ACC112 (cell line): ENCODE results near the gene PRDM10.
"Not testable (repeated sequence)": the region's sequence is repeated elsewhere in the genome, so short reads cannot be mapped to it uniquely, and the experiment has no call there.

Experiments
- H2AFZ ChIP-seq: fragments of 200-600 bp; sonication (generic); one replicate; pipeline ENCODE4 v1.6.0; 2017; ENCODE audit warnings: antibody characterized with exemption, low read length; ENCODE audit not compliant: unreplicated experiment
- H3K27ac ChIP-seq: fragments of 200-600 bp; sonication (generic); 2 replicates; pipeline ENCODE4 v1.5.1; 2014; ENCODE audit warnings: low read depth, mild to moderate bottlenecking, antibody characterized with exemption, low read length, moderate library complexity
- H3K27me3 ChIP-seq: fragments of 200-600 bp; sonication (generic); 2 replicates; pipeline ENCODE4 v1.6.1; 2014; ENCODE audit warnings: mild to moderate bottlenecking, antibody characterized with exemption, low read length, moderate library complexity, mixed read lengths; ENCODE audit not compliant: insufficient read depth
- H3K36me3 ChIP-seq: fragments of 200-600 bp; sonication (generic); 2 replicates; pipeline ENCODE4 v1.6.1; 2016; ENCODE audit warnings: mild to moderate bottlenecking, antibody characterized with exemption, low read length, moderate library complexity, mixed read lengths; ENCODE audit not compliant: insufficient read depth
- H3K4me1 ChIP-seq: fragments of 200-600 bp; sonication (generic); one replicate; pipeline ENCODE4 v1.6.1; 2016; ENCODE audit warnings: low read length, mixed read lengths; ENCODE audit not compliant: insufficient read depth, unreplicated experiment, control insufficient read depth
- H3K4me3 ChIP-seq: fragments of 200-600 bp; sonication (generic); 2 replicates; pipeline ENCODE4 v1.5.1; 2014; ENCODE audit warnings: mild to moderate bottlenecking, low read depth, low read length
- H3K79me2 ChIP-seq: fragments of 200-600 bp; sonication (generic); one replicate; pipeline ENCODE4 v1.6.0; 2016; ENCODE audit warnings: low read length; ENCODE audit not compliant: control insufficient read depth, unreplicated experiment, insufficient read depth

The PRDM10 gene

GRCh38 chr11:130037058-130037457 is 34.4 kb upstream of the PRDM10 start:
- no peak overlapping the region for H3K27ac ChIP-seq
- no peak overlapping the region for H2AFZ ChIP-seq
- H3K4me3 ChIP-seq: no peak overlapping the region
- H3K4me1 ChIP-seq: peaks cover 11% of the 10 kb centered on the region
- H3K79me2 ChIP-seq: no peaks in the 10 kb centered on the region
- H3K27me3 ChIP-seq: no peaks in the 10 kb centered on the region
- H3K36me3 ChIP-seq: no peaks in the 10 kb centered on the region

GRCh38 chr11:130034236-130034635 is 31.6 kb upstream of the PRDM10 start:
- Histone ChIP-seq H3K79me2 (no peaks in the 10 kb centered on the region), H3K36me3 (no peaks in the 10 kb centered on the region), H3K27ac (no peak overlapping the region), H3K27me3 (no peaks in the 10 kb centered on the region), H3K4me1 (peaks cover 7% of the 10 kb centered on the region), H3K4me3 (no peak overlapping the region), H2AFZ (no peak overlapping the region)

DNA sequence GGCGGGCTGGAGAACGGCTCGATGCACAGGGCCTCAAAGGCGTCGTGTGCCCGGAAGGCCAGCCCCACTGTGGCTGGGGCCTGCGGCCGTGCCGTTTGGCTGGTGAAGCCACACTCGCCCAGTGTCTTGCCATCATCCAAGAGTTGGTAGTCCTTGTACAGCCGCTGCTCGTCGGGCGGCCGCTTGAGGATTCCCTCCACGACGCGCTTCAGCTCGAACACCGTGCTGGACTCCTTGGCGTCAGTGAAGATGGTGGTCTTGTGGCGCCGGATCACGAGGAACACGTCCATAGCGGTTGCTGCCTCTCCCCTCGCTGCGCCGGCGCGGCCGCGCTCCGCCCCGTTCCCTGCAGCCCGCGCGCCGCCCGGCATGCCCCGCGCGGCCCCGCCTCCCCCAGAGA is 30.3 kb upstream of the PRDM10 start:
- Histone ChIP-seq H3K79me2 (no peaks in the 10 kb centered on the region), H3K36me3 (no peaks in the 10 kb centered on the region), H2AFZ (no peak overlapping the region), H3K27ac (no peak overlapping the region), H3K27me3 (no peaks in the 10 kb centered on the region), H3K4me3 (no peak overlapping the region), H3K4me1 (peaks cover 6% of the 10 kb centered on the region)

- Histone ChIP-seq H3K4me3 (no peak overlapping the region), H3K4me1 (peaks cover 5% of the 10 kb centered on the region), H3K79me2 (no peaks in the 10 kb centered on the region), H3K27me3 (no peaks in the 10 kb centered on the region), H2AFZ (no peak overlapping the region), H3K36me3 (no peaks in the 10 kb centered on the region), H3K27ac (no peak overlapping the region)
Observed at GRCh38 chr11:130031945-130032344, 29.3 kb upstream of the PRDM10 start.

DNA sequence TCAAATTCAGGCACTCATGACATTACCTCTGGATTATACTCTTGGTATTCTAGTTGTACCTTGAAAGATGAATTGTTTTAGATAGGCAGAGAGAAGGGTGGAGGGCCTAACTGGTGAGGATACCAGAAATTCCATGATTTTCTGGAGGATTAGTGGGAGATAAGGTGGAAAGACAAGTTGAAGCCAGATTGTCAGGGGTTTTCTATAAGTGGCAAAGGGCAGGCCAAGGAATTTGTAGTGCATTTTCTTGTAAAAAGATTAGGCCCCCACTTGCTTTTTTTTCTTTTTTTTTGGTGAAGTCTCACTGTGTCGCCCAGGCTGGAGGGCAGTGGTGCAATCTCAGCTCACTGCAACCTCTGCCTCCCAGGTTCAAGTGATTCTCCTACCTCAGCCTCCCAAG is 28.4 kb upstream of the PRDM10 start:
- H3K4me3 ChIP-seq: no peak overlapping the region
- H3K79me2 ChIP-seq: no peaks in the 10 kb centered on the region
- no peaks in the 10 kb centered on the region for H3K27me3 ChIP-seq
- no peaks in the 10 kb centered on the region for H3K36me3 ChIP-seq
- H2AFZ ChIP-seq: no peak overlapping the region
- H3K27ac ChIP-seq: no peak overlapping the region
- H3K4me1 ChIP-seq: peaks cover 5% of the 10 kb centered on the region

- no peaks in the 10 kb centered on the region for H3K27me3 ChIP-seq
- H2AFZ ChIP-seq: no peak overlapping the region
- H3K79me2 ChIP-seq: no peaks in the 10 kb centered on the region
- no peak overlapping the region for H3K4me3 ChIP-seq
- peaks cover 9% of the 10 kb centered on the region for H3K4me1 ChIP-seq
- H3K36me3 ChIP-seq: no peaks in the 10 kb centered on the region
- H3K27ac ChIP-seq: no peak overlapping the region
Observed at GRCh38 chr11:130029137-130029536, 26.5 kb upstream of the PRDM10 start.

DNA sequence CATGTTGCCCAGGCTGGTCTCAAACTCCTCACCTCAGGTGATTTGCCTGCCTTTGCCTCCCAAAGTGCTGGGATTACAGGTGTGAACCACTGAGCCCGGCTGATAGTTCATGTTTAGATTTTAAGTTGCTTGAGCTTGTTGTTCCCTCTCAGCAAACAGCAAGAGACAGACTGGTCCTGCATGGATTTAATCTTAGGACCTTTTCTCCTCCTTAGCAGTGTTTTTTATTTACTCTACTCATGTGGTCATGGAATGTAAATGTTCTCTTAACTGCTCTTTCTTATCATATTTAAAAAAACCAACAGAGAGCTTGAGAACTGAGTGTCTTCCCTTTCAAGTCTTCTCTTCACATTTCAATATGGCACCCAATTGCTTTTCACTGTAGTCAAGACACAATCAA is 22.7 kb upstream of the PRDM10 start:
- peaks cover 24% of the 10 kb centered on the region for H3K4me1 ChIP-seq
- no peak overlapping the region for H3K27ac ChIP-seq
- H3K36me3 ChIP-seq: no peaks in the 10 kb centered on the region
- no peak overlapping the region for H3K4me3 ChIP-seq
- H3K79me2 ChIP-seq: no peaks in the 10 kb centered on the region
- no peaks in the 10 kb centered on the region for H3K27me3 ChIP-seq
- H2AFZ ChIP-seq: no peak overlapping the region

DNA sequence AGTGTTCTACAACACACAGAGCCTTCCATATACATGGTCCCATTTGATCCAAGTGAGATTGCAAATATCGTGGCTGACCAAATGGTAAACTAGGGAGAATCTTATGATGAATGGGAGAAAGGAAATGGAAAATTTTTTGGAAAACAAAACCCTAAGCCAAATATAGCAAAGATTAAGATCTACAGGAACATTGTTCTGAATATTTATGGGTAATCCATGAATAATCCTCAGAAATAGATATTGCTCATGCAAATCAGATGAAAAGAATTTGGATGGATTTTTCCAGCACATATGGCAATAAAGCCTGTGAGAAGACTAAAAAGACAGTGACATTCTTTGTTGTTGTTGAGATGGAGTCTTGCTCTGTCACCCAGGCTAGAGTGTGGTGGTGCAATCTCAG is 21.7 kb upstream of the PRDM10 start:
- H3K27ac ChIP-seq: no peak overlapping the region
- no peaks in the 10 kb centered on the region for H3K36me3 ChIP-seq
- peaks cover 24% of the 10 kb centered on the region for H3K4me1 ChIP-seq

GRCh38 chr11:130023204-130023603 is 20.6 kb upstream of the PRDM10 start:
- peak overlapping the region; percentile 61 for H3K27ac ChIP-seq

More for the DNA sequence above, 21.7 kb upstream of the PRDM10 start:
- Histone ChIP-seq H3K79me2 (no peaks in the 10 kb centered on the region), H2AFZ (peak overlapping the region; percentile 23), H3K4me3 (peak overlapping the region; percentile 17; the same call in 1 of the 2 replicates), H3K27me3 (no peaks in the 10 kb centered on the region)

DNA sequence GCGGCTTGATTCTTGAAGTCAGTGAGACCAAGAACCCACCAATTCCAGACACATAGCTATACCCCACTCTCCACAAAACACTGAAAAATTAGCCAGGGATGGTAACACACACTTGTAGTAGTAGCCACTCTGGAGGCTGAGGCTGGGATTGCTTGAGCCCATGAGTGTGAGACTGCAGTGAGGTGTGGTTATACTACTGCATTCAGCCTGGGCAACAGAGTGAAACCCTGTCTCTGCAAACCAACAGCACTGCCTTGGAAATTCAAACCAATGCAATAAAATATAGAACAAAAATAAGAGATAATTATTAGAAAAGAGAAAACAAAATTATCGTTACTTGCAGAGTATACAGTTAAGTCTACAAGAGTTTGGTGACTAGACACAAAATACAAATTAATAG is 20.2 kb upstream of the PRDM10 start:
- H3K27ac ChIP-seq: no peak overlapping the region
- H3K36me3 ChIP-seq: no peaks in the 10 kb centered on the region
- H3K4me3 ChIP-seq: no peak overlapping the region
- H3K27me3 ChIP-seq: no peaks in the 10 kb centered on the region
- H2AFZ ChIP-seq: no peak overlapping the region
- H3K79me2 ChIP-seq: no peaks in the 10 kb centered on the region
- peaks cover 20% of the 10 kb centered on the region for H3K4me1 ChIP-seq

More at GRCh38 chr11:130023204-130023603, 20.6 kb upstream of the PRDM10 start:
- H3K36me3 ChIP-seq: no peaks in the 10 kb centered on the region
- H3K4me1 ChIP-seq: peaks cover 20% of the 10 kb centered on the region
- H3K79me2 ChIP-seq: no peaks in the 10 kb centered on the region
- H2AFZ ChIP-seq: no peak overlapping the region
- no peaks in the 10 kb centered on the region for H3K27me3 ChIP-seq
- peak overlapping the region; percentile 19; the same call in 1 of the 2 replicates for H3K4me3 ChIP-seq

- H3K36me3 ChIP-seq, H3K4me3 ChIP-seq, H3K79me2 ChIP-seq, H3K27me3 ChIP-seq, H2AFZ ChIP-seq, H3K27ac ChIP-seq: not testable (repeated sequence)
- peaks cover 20% of the 10 kb centered on the region for H3K4me1 ChIP-seq
Observed at GRCh38 chr11:130021606-130022005, 19.0 kb upstream of the PRDM10 start.
